HG03025 (cell line): ENCODE measurements around the gene TBC1D9B.
"Not testable (repeated sequence)": the region's sequence is repeated elsewhere in the genome, so short reads cannot be mapped to it uniquely, and the experiment has no call there.

Experiments used
- ATAC-seq: cut with Tn5 transposase; IDR thresholded peaks from one replicate; pipeline ENCODE4 v1.9.1; 2021; ENCODE audit warnings: mild to moderate bottlenecking, moderate library complexity; ENCODE audit not compliant: unreplicated experiment, low FRiP score

Gene TBC1D9B

GRCh38 chr5:179871533-179871932 lies 36.2 kb downstream of the TBC1D9B start:
- not testable (repeated sequence) for ATAC-seq

- no peak for ATAC-seq
Measured at GRCh38 chr5:179870952-179871351, 36.7 kb downstream of the TBC1D9B start.

GRCh38 chr5:179870403-179870903 lies 37.2 kb downstream of the TBC1D9B start:
- ATAC-seq, result no peak

GRCh38 chr5:179869641-179870402 lies 37.9 kb downstream of the TBC1D9B start:
- no peak for ATAC-seq

GRCh38 chr5:179869101-179869500 lies 38.6 kb downstream of the TBC1D9B start:
- no peak for ATAC-seq

- no peak for ATAC-seq
Measured at GRCh38 chr5:179868541-179868940, 39.2 kb downstream of the TBC1D9B start.

- ATAC-seq, result no peak
Measured at GRCh38 chr5:179867476-179867875, 40.2 kb downstream of the TBC1D9B start.

GRCh38 chr5:179867079-179867465 lies 40.6 kb downstream of the TBC1D9B start:
- ATAC-seq, result no peak

GRCh38 chr5:179866241-179867078 lies 41.2 kb downstream of the TBC1D9B start:
- ATAC-seq, result no peak

GRCh38 chr5:179865491-179866240 lies 42.0 kb downstream of the TBC1D9B start:
- ATAC-seq, result no peak

GRCh38 chr5:179864686-179865085 lies 43.0 kb downstream of the TBC1D9B start:
- no peak for ATAC-seq

GRCh38 chr5:179863449-179864085 lies 44.1 kb downstream of the TBC1D9B start:
- no peak for ATAC-seq

GRCh38 chr5:179862891-179863290 lies 44.8 kb downstream of the TBC1D9B start:
- no peak for ATAC-seq

- ATAC-seq, result no peak
Measured at GRCh38 chr5:179862296-179862695, 45.4 kb downstream of the TBC1D9B start.

- ATAC-seq, result no peak
Measured at GRCh38 chr5:179860301-179860700, 47.4 kb downstream of the TBC1D9B start.

- ATAC-seq, result peak; percentile 95
Measured at GRCh38 chr5:179858586-179859427, 48.9 kb downstream of the TBC1D9B start, which contains the start of gene MRNIP. Gene MRNIP (minus strand): TSS chr5:179858817. CDS start chr5:179858796, 21 bp downstream.

- peak; percentile 46 for ATAC-seq
Measured at GRCh38 chr5:179858241-179858585, 49.5 kb downstream of the TBC1D9B start.

- no peak for ATAC-seq
Measured at GRCh38 chr5:179854356-179854755, 53.3 kb downstream of the TBC1D9B start.

GRCh38 chr5:179852993-179853547 lies 54.6 kb downstream of the TBC1D9B start:
- ATAC-seq, result peak; percentile 85
